GM03348 (cell line): ENCODE results near the gene PGAP6.
"Not testable (repeated sequence)": the region's sequence is repeated elsewhere in the genome, so short reads cannot be mapped to it uniquely, and the experiment has no call there.

ENCODE experiments used
- DNase-seq: peaks from one replicate; pipeline ENCODE4 v3.0.0; 2012; ENCODE audit warnings: low spot score

The PGAP6 gene

GRCh38 chr16:364595-365491 lies 16.9 kb downstream of the PGAP6 start:
- DNase-seq: no peak

DNA sequence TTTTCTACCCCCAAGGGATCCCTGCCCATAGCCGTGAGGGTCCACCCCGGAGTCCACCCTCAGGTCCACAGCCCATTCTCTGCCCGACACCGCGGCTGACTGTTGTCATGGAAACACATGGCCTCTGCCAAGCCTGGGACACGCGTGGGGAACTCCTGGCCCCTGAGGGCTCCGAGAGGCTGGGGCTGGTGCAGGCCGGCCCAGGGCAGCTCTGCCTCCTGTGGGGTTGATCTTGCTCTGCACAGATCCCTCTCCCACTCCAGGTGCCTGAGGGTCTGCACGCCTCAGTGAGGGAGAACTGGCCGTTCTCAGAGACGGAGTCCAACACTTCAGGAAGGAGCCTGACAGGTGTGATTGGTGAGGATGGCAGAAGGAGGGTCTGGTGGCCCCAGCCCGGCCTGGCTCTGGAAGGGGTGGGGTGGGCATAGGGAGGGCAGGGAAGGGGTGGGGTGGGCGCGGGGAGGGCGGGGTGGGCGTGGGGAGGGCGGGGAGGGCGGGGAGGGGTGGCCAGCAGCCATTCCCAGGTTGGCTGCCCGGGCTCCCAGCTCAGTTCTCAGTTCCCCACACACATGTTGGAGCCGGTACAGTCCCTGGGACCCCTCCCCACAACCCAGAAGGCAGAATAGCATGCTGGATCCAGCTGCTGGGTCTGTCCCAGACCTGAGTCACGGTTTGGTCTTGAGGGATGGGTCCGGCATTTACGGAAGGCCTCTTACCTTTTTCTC lies 17.9 kb downstream of the PGAP6 start:
- no peak for DNase-seq

- no peak for DNase-seq
Observed at GRCh38 chr16:363110-363765, 18.5 kb downstream of the PGAP6 start.

DNA sequence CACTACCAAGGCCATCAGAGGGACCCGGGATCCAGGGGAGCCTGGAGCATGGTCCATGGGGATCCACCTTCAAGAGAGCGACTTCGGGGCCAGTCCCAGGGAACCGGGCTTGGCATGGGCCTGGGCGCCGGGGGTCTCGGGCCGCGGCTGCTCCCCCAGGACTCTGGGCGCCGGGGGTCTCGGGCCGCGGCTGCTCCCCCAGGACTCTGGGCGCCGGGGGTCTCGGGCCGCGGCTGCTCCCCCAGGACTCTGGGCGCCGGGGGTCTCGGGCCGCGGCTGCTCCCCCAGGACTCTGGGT lies 19.1 kb downstream of the PGAP6 start:
- not testable (repeated sequence) for DNase-seq

DNA sequence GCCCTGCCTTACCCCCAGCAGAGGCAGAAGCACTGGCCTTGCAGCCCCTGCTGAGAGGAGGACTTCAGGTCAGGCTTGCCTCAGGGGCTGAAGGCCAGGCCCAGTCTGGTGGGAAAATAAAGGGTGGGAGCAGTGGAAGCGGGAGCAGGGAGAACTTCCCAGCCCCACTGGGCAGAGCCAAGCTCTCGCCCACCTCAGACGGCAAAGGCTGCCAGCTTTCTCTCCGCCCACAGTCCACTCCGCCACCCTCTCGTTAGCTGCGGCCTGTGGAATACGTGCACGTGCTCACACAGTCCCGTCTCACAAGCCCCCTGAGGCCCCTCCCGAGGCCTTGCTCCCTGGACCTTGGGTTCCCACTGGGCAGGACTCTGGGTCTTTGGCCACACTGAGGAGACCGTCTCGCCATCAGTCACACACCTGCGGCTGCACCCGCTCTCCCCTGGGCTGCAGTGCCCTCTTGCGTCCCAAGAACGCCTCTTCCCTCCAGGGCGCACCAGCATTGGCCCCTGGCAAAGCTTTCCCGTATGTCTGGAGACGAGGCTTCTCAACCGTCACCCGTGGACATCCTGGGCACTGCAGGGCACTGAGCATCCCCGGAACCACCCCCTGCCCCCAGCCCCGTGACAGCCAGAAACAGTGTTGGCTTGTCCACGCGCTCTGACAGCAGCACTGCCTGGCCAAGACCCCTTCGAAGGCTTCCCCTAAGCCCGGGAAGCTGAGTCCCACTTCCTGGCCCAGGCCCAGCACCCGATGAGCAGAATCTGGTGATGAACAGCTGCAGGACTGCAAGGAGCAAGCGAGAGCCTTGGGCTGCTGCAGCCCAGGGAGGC lies 19.7 kb downstream of the PGAP6 start:
- peak; percentile 89 for DNase-seq

DNA sequence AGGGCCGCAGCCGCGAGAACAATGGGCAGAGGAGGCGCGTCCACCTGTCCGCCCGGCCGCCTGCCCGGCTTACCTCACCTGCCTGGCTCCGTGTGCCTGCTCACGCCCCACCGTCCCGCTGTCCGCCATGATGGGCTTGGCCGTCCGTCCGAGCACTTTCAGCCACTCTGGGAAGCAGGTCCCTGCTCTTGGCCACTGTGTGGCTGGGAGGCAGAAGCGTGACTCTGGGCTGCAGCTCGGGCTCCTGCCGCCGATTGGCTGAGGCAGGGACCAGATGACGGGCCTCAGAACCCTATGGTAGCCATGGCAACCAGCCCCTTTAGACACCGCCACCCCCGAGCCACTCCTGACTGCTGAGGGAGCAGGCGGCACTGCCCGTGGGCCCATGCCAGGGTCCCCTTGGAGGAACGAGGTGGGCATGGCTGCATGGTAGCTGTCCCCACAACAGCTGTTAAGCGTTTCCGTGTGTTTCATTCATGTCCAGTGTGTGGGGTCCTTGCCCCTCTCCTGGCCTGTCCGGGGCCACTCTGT lies 20.4 kb downstream of the PGAP6 start:
- no peak for DNase-seq

- no peak for DNase-seq
Observed at GRCh38 chr16:360698-361336, 21.0 kb downstream of the PGAP6 start.

DNA sequence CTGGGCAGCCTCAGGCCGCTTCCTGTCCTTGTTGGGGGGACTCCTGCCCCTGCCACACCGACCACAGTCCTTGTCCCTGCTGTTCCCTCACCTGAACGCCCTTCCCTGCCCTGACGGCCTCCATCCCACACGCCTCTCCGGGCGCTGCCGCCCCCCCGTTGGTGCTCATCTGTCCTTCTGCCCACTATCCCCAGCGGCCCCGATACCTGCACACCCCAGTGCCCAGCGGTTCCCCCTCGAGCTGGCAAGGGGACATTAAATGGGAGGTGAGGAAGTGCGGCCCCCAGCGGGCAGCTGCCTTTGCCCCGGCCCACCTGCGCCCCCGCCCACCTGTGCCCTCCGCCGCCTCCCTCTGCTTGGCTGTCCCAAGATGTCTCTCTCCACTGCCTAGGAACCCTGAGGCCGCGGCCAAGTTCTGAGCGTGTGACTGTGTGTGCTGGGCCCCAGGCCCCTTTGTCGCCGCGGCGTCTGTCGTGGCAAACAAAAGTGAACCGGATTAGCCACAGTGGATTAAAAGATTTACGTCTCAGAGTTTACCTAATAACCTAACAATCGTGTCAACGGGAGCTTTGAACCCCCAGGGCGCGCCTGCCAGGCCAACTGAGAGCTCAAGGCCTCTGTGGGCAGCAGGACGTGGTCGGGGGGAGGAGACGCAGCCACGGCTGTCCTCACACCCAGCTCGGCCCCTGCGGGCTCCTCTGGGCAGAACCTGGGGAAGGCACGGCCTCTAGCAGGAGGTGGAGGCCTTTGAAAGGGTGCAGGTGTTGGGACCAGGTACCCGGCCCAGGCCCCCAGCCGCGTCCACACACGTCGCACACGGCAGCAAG lies 21.7 kb downstream of the PGAP6 start:
- no peak for DNase-seq

GRCh38 chr16:359067-359763 lies 22.6 kb downstream of the PGAP6 start:
- no peak for DNase-seq

GRCh38 chr16:356741-357140 lies 25.0 kb downstream of the PGAP6 start:
- DNase-seq: no peak

DNA sequence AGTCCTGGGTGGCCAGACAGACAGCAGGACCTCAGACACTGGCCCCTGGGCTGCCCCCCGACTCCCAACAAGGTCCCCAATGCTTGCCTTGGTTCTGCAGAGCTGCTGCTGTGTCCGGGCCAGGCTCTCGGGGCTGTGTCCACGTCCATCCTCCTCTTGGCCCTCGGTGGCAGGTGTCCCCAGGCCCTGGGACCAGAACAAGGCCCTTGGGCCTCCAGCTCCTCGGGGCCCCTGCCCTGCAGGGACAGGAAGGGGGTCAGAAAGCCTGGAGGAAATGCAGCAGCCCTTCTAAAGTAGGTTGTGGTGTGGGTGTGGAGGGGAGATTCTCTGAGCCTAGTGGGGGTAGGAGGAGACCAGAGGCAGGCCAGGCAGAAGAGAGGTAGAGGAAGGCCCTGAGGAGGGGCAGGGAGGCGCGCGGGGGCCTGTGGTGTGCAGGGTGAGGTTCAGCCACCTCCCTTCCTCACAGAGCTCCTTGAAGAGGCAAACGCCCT lies 26.8 kb downstream of the PGAP6 start:
- no peak for DNase-seq

DNA sequence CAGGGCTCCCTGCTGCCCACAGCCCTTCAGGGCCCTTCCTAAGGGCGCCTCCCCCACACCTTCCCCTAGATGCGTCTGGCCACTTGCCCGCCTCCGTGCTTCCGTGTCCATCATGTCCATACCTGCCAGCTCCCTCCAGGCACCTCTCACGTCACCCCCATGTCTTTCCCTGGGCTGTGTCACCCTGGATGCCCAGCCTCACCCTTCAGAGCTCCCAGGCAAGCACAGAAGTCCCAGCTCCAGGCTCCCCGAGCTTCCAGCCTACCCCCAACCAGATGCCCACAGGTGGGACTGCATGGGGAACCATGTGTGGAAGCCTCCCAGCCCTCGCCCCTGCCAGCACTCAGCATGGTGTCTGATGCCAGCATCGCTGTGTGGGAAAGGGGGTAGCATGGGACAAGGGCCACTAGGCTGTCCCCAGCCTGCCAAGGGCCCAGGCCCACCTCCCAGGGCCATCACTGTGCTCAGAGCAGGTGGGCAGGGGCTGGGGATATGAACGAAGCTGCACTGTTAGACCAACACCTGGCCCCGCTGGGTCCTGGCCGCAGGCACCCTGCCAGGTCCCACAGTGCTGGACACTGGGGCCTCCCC lies 27.4 kb downstream of the PGAP6 start:
- DNase-seq: no peak

- no peak for DNase-seq
Observed at GRCh38 chr16:353404-354290, 28.1 kb downstream of the PGAP6 start.

GRCh38 chr16:352547-353403 lies 29.0 kb downstream of the PGAP6 start, which contains the start of gene AXIN1:
Gene AXIN1 (minus strand): TSS chr16:352723. CDS start chr16:347025, 5,698 bp downstream.
- peak; percentile 96 for DNase-seq

DNA sequence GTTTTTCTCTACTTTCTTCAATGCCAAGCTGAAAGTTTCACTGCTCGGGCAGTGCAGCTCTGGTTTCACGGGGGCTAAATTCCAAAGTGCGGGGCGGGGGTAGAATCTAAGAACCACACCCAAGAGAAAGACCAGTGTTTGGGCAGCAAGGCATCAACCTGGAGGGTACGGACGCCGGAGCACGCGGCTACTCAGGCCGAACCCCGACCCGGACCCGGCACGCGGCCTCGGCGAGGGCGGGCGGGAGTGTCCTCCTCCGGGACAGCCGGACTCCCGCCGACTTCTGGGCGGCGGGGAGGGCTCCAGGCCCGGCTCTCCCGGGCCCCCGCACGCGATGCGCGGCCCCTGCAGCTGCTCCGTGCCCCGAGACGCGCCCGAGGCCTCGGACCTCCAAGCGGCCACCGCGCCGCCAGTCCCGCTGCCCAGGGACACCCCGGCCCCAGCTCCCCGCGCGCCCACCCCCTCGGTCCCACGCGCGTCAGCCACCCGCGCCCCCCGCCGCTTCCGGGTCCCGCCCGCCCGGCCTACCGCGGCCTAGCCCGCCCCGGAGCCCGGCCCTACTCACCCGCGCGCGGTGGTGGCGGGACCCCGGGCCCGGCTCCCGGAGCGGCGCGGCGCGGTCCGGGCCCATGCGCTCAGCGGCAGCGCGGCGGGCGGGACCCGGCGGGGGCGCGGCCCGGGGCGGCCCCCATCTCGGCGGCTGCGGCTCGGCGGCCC lies 29.8 kb downstream of the PGAP6 start:
- DNase-seq: peak; percentile 67

GRCh38 chr16:350203-350602 lies 31.6 kb downstream of the PGAP6 start:
- no peak for DNase-seq
